PFSK-1 (cell line): Measurements from ENCODE around the gene TBC1D25.

ENCODE experiments used
- FOXP2 ChIP-seq: optimal IDR thresholded peaks from 2 replicates; pipeline ENCODE3; 2011; ENCODE audit warnings: borderline replicate concordance, control low read depth, inconsistent platforms; ENCODE audit not compliant: insufficient read depth; ENCODE audit errors: extremely low read length, extremely low read depth
- POLR2AphosphoS5 ChIP-seq: IDR thresholded peaks from 2 replicates; pipeline ENCODE4 v1.6.1; 2012; ENCODE audit warnings: low read depth, mild to moderate bottlenecking, control low read depth, low read length, moderate library complexity
- REST ChIP-seq, 2 experiments: IDR thresholded peaks; 2 replicates each; pipeline versions ENCODE4 v1.6.1 to v1.8.0; 2011 to 2012; ENCODE audit warnings: low read depth in 2 of 2, low read length in 2 of 2, control low read depth in 1 of 2, inconsistent platforms in 1 of 2, mild to moderate bottlenecking in 1 of 2, moderate library complexity in 1 of 2; ENCODE audit not compliant: insufficient read depth in 1 of 2
- SIN3A ChIP-seq: IDR thresholded peaks from 2 replicates; pipeline ENCODE4 v1.6.1; 2012; ENCODE audit warnings: mild to moderate bottlenecking, low read length, moderate library complexity, borderline replicate concordance; ENCODE audit not compliant: insufficient read depth
- TAF1 ChIP-seq: IDR thresholded peaks from 2 replicates; pipeline ENCODE4 v1.6.1; 2012; ENCODE audit warnings: low read length, control low read depth, borderline replicate concordance; ENCODE audit not compliant: insufficient read depth

TBC1D25 gene

GRCh38 chrX:48509245-48509590 is 30.3 kb upstream of the TBC1D25 start:
- no peak for TF ChIP-seq SIN3A
- no peak for TF ChIP-seq FOXP2
- TF ChIP-seq REST (IDR thresholded peaks at IDR 0.05; ENCODE audit: insufficient read depth in 1 of 2, low read depth in 2 of 2, low read length in 2 of 2), result no peak
- TF ChIP-seq POLR2AphosphoS5, result no peak
- TF ChIP-seq TAF1, result no peak

- TF ChIP-seq POLR2AphosphoS5 (no peak), SIN3A (no peak), FOXP2 (no peak), TAF1 (no peak), REST (IDR thresholded peaks at IDR 0.05; ENCODE audit: insufficient read depth in 1 of 2, low read depth in 2 of 2, low read length in 2 of 2) (no peak)
Measured at GRCh38 chrX:48509619-48510018, 29.9 kb upstream of the TBC1D25 start.

GRCh38 chrX:48511560-48511959 is 28.0 kb upstream of the TBC1D25 start:
- TF ChIP-seq REST (IDR thresholded peaks at IDR 0.05; ENCODE audit: insufficient read depth in 1 of 2, low read depth in 2 of 2, low read length in 2 of 2) (no peak), POLR2AphosphoS5 (no peak)

- no peak for TF ChIP-seq REST (IDR thresholded peaks at IDR 0.05; ENCODE audit: insufficient read depth in 1 of 2, low read depth in 2 of 2, low read length in 2 of 2)
- TF ChIP-seq SIN3A, result no peak
- TF ChIP-seq FOXP2, result no peak
- no peak for TF ChIP-seq POLR2AphosphoS5
- TF ChIP-seq TAF1, result no peak
Measured at GRCh38 chrX:48512371-48512935, 27.1 kb upstream of the TBC1D25 start.

- TF ChIP-seq TAF1 (no peak), SIN3A (no peak), FOXP2 (no peak)
Measured at GRCh38 chrX:48513670-48514069, 25.8 kb upstream of the TBC1D25 start.
